ENCODE data around the gene MYL3. TPM values are rescaled to one million over a fixed set of nuclear protein-coding genes. Genes with fewer than 3 reads are reported as not detected.

MYL3 gene
- polyA plus RNA-seq, 1 of the 3 experiments (the other 2 are of a cell fraction) = not detected

- TF ChIP-seq USF1 (IDR thresholded peaks at IDR 0.05; ENCODE audit: borderline replicate concordance, low read depth) = no peak
These were observed 36.1 kb upstream of the MYL3 start (continued) for GRCh38 chr3:46899151-46900006.

- POLR2A ChIA-PET = no interaction called here
- Histone ChIP-seq H3F3A (replicated peaks; ENCODE audit: insufficient read depth) (no peaks in the 10 kb centered on the region), H3K9me2 (no peaks in the 10 kb centered on the region), H3K9me3 (no peaks in the 10 kb centered on the region), H3K9ac (no peak overlapping the region), H3K4me1 (ENCODE audit: control insufficient read depth in 1 of 2, insufficient read depth in 2 of 2, low read depth in 1 of 2, low read length in 1 of 2) (peaks cover 0 to 29% of the 10 kb centered on the region in 2 experiments; a peak in 1 of 4 replicates), H3K36me3 (replicated peaks in 1 of 2; ENCODE audit: control insufficient read depth in 1 of 2, insufficient read depth in 2 of 2, low read length in 1 of 2) (no peaks in the 10 kb centered on the region), H2AFZ (ENCODE audit: low read depth) (no peak overlapping the region), H3K27me3 (ENCODE audit: insufficient read depth) (no peaks in the 10 kb centered on the region), H3K4me2 (no peak overlapping the region), H3K27ac (ENCODE audit: low read depth in 2 of 2, low read length in 1 of 2) (no peak overlapping the region), H3K4me3 (ENCODE audit: low read depth in 2 of 2, low read length in 1 of 2) (no peak overlapping the region), H4K20me1 (ENCODE audit: insufficient read depth) (no peaks in the 10 kb centered on the region), H3K79me2 (ENCODE audit: insufficient read depth) (no peaks in the 10 kb centered on the region)
- DNase-seq = no peak
- CTCF ChIA-PET = interaction anchor here (0.8 to 31.0 kb wide), 9 partner anchors 9 to 410 kb away, joined by 3 to 480 read pairs (median 5); partner anchors contain the start of gene PTH1R
- no peak for TF ChIP-seq TEAD4 (IDR thresholded peaks at IDR 0.05; ENCODE audit: borderline replicate concordance, insufficient read depth)
- no peak for TF ChIP-seq IRF3 (IDR thresholded peaks at IDR 0.05; ENCODE audit: low read depth, low read length)
- TF ChIP-seq GABPA (IDR thresholded peaks at IDR 0.05; ENCODE audit: low read depth) = no peak
- no peak for TF ChIP-seq RFX5 (IDR thresholded peaks at IDR 0.05; ENCODE audit: low read length)
- no peak for TF ChIP-seq FOSL2 (IDR thresholded peaks at IDR 0.05; ENCODE audit: borderline replicate concordance, low read depth)
- no peak for TF ChIP-seq USF2 (IDR thresholded peaks at IDR 0.05; ENCODE audit: borderline replicate concordance, low read depth, low read length)
- TF ChIP-seq MXI1 (IDR thresholded peaks at IDR 0.05; ENCODE audit: low read depth, low read length) = no peak
- TF ChIP-seq ZBTB33 (IDR thresholded peaks at IDR 0.05; ENCODE audit: borderline replicate concordance, low read depth) = no peak
- no peak for TF ChIP-seq EZH2phosphoT487 (IDR thresholded peaks at IDR 0.05; ENCODE audit: borderline replicate concordance, low read depth)
- TF ChIP-seq RXRA (IDR thresholded peaks at IDR 0.05; ENCODE audit: borderline replicate concordance, low read depth) = no peak
- no peak for TF ChIP-seq MAX (IDR thresholded peaks at IDR 0.05; ENCODE audit: low read depth)
- no peak for TF ChIP-seq EP300 (IDR thresholded peaks at IDR 0.05; ENCODE audit: borderline replicate concordance in 1 of 2, low read depth in 1 of 2, low read length in 1 of 2)
- TF ChIP-seq FOXM1 (IDR thresholded peaks at IDR 0.05; ENCODE audit: low read depth) = no peak
- TF ChIP-seq USF1 (IDR thresholded peaks at IDR 0.05; ENCODE audit: borderline replicate concordance, low read depth) = no peak
- 56% methylated on average over 63 of the region's 71 CpGs for WGBS (ENCODE audit: low lambda C conversion rate)
These were observed 35.3 kb upstream of the MYL3 start for GRCh38 chr3:46898321-46899150.

Measured in SK-N-SH (cell line).